Upper lobe of left lung (tissue), 4 donors: ENCODE measurements around the gene TRIM72.

Experiments used
- CTCF ChIP-seq, 6 experiments: fragments of 450-650 bp in 4 of 6; fragments of 200-600 bp in 2 of 6; sonication (generic) in 2 of 6; IDR thresholded peaks; one replicate each; pipeline ENCODE4 v1.5.1; 2016 to 2019; ENCODE audit warnings: antibody characterized with exemption in 6 of 6
- EP300 ChIP-seq, 4 donors: sonication (generic); formaldehyde crosslinking; IDR thresholded peaks; one replicate each; pipeline ENCODE4 v1.5.1; 2017; ENCODE audit warnings: antibody characterized with exemption in 4 of 4, control low read depth in 2 of 4
- POLR2A ChIP-seq, 4 donors: fragments of 450-650 bp; IDR thresholded peaks; one replicate each; pipeline ENCODE4 v1.5.1; 2016 to 2017; ENCODE audit warnings: antibody characterized with exemption in 4 of 4, mild to moderate bottlenecking in 2 of 4
- POLR2AphosphoS5 ChIP-seq, 2 donors: sonication (generic); formaldehyde crosslinking; IDR thresholded peaks; one replicate each; pipeline ENCODE4 v1.5.1; 2017; ENCODE audit warnings: antibody characterized with exemption in 2 of 2

- no peak for TF ChIP-seq CTCF (IDR thresholded peaks at IDR 0.05)
- TF ChIP-seq EP300 (IDR thresholded peaks at IDR 0.05): no peak
- no peak for TF ChIP-seq POLR2A (IDR thresholded peaks at IDR 0.05)
- TF ChIP-seq POLR2AphosphoS5 (IDR thresholded peaks at IDR 0.05): no peak
Observed at GRCh38 chr16:31267332-31268032, 53.6 kb downstream of the TRIM72 start.
